SK-N-DZ (cell line): ENCODE data around the gene TMEM192.
"Not testable (repeated sequence)": the region's sequence is repeated elsewhere in the genome, so short reads cannot be mapped to it uniquely, and the experiment has no call there.

Experiments
- DNase-seq: peaks from one replicate; pipeline ENCODE4 v3.0.0-alpha.2; 2015; ENCODE audit warnings: low spot score

Gene TMEM192

GRCh38 chr4:165094873-165095272 lies 17.8 kb downstream of the TMEM192 start:
- no peak for DNase-seq

GRCh38 chr4:165092187-165092586 lies 20.5 kb downstream of the TMEM192 start:
- not testable (repeated sequence) for DNase-seq

- no peak for DNase-seq
These were observed 24.3 kb downstream of the TMEM192 start for GRCh38 chr4:165088366-165088765.

- no peak for DNase-seq
These were observed 26.7 kb downstream of the TMEM192 start for GRCh38 chr4:165085946-165086345.

GRCh38 chr4:165084787-165085186 lies 27.9 kb downstream of the TMEM192 start:
- DNase-seq: not testable (repeated sequence)

- DNase-seq: no peak
These were observed 33.2 kb downstream of the TMEM192 start for GRCh38 chr4:165079476-165079875.

- DNase-seq: no peak
These were observed 35.6 kb downstream of the TMEM192 start for GRCh38 chr4:165077034-165077578.

- DNase-seq: not testable (repeated sequence)
These were observed 39.3 kb downstream of the TMEM192 start for GRCh38 chr4:165073346-165073745.

- no peak for DNase-seq
These were observed 42.1 kb downstream of the TMEM192 start for GRCh38 chr4:165070560-165070959.

- no peak for DNase-seq
These were observed 51.7 kb downstream of the TMEM192 start for GRCh38 chr4:165060938-165061337.

- DNase-seq: no peak
These were observed 53.3 kb downstream of the TMEM192 start for GRCh38 chr4:165059386-165059785.

- DNase-seq: no peak
These were observed 54.0 kb downstream of the TMEM192 start for GRCh38 chr4:165058666-165059065.

GRCh38 chr4:165055601-165056000 lies 57.1 kb downstream of the TMEM192 start:
- no peak for DNase-seq

GRCh38 chr4:165053645-165054044 lies 59.0 kb downstream of the TMEM192 start, which contains the start of gene TRIM75:
TRIM75 (plus strand) TSS chr4:165053866; CDS start chr4:165059148, 5,282 bp downstream.
- no peak for DNase-seq

GRCh38 chr4:165052627-165053026 lies 60.0 kb downstream of the TMEM192 start:
- DNase-seq: no peak

- DNase-seq: no peak
These were observed 64.5 kb downstream of the TMEM192 start for GRCh38 chr4:165048170-165048569.

GRCh38 chr4:165031436-165032211 lies 81.0 kb downstream of the TMEM192 start, which contains the start of gene TRIM60:
TRIM60 (plus strand) TSS chr4:165031999; CDS start chr4:165040073, 8,074 bp downstream.
- no peak for DNase-seq

GRCh38 chr4:165027762-165028402 lies 84.8 kb downstream of the TMEM192 start:
- DNase-seq: no peak

GRCh38 chr4:165025782-165026181 lies 86.9 kb downstream of the TMEM192 start:
- DNase-seq: not testable (repeated sequence)
